HG03280 (cell line): Measurements from ENCODE around the gene CDK14.

ENCODE experiments used
- ATAC-seq: cut with Tn5 transposase; IDR thresholded peaks from one replicate; pipeline ENCODE4 v1.9.1; 2021; ENCODE audit warnings: mild to moderate bottlenecking, moderate library complexity; ENCODE audit not compliant: unreplicated experiment

The CDK14 gene

DNA sequence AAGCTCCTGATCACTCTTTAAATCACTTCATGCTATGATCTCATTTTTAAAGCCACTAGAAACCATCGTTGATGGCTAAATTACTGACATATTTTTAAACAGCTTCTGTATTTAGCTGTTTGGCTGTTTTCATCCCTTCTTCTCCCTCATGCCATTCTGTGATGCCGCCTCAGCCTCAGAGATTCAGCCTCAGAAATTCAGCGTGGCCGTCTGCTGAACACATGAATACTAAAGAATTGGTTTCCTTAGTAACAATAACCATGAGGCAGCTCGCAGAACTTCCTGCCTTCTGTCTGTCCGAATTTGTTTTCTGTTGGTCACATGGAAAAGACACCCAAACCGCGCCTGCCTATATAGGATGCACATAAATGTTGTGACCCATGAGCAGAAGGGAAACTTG is 637.1 kb downstream of the CDK14 start:
- ATAC-seq = no peak

- ATAC-seq = no peak
These were observed 639.2 kb downstream of the CDK14 start for GRCh38 chr7:91235211-91235832.

GRCh38 chr7:91239171-91239604 is 643.1 kb downstream of the CDK14 start:
- no peak for ATAC-seq

GRCh38 chr7:91239772-91240171 is 643.7 kb downstream of the CDK14 start:
- no peak for ATAC-seq

- no peak for ATAC-seq
These were observed 644.3 kb downstream of the CDK14 start for GRCh38 chr7:91240376-91240941.

DNA sequence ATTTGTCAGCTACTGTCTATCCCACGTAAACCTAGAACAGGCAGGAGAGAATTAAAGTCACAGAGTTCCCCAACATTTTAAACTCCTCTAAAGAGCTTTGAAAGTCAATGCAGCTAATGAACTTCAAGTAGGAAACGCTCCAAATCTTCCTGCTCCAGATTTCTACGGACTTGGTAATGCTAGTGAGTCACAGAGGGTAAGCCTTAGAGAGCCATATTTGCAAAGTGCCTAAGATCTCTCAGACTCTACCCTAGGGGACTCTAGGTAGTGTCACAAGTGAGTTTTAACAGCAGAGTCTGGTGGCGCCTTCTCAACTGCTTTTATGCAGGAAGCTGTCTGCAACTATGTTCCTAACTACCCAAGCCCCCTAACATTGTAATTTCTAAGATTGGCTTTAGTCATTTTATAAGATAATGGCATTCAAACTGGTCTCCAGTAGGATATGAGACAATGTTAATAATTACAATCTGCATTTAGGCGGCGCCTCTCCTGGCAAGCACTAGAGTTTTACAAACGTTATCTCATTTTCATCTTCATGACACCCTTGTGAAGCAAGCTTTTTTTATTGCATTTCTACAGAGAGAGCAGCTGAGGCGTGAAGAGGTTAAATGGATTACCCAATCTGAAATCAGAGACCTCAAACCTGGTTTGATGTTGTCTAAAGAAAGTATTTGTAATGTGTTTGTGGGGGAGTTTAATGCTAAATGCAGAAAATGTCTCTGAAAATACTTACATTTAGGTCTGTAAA is 646.1 kb downstream of the CDK14 start:
- no peak for ATAC-seq

DNA sequence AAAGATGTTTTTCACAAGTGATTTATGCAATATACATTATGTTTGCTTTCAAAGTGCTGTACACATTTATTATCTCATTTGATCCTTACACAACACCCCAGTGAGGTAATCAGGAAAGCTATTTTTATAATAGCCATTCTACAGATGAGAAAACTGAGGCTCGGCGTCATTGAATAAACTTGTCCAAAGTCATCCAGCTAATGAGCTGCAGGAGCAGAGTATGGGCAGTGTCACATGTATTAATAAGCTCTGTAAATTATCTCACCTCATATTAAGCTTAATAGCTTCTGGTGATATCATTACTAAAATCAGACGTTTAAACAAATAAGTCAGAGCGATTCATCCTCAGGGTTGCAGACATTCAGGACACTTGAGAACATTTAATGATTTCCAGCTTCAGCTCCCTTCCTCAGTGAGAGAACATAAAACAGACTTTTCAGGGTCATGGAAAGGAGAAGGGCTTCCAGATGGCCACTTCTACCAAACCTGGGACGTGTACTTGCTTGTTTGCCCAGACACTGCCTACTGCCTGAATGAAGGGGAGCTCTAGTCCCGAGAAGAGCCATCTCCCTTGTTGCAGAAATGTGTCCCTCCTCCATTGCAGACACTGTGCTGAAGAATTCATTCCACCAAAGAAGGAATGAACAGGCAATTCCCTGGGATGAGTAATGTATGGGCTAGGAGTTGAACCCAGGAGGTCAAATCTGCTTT is 647.6 kb downstream of the CDK14 start:
- no peak for ATAC-seq

DNA sequence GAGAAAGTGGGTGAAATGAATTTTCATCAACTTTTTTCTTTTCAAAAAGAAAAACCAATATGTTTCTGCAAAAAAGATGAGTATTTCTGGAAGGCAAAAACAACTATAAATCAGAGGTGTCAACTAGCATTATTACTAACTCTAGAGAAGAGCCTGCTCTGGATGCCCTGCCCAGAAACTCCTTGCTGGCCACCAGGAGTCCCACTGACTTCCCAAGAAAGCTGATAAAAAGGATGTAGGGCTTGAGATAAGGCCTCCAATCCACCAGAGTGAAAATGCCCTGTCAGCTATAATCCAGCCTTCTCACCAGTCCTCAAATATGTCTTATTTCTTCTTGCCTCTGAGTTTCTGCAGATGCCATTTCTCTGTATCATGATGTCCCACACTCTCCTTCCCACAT is 651.4 kb downstream of the CDK14 start:
- ATAC-seq = no peak

GRCh38 chr7:91248996-91249395 is 652.9 kb downstream of the CDK14 start:
- no peak for ATAC-seq

GRCh38 chr7:91249506-91250233 is 653.5 kb downstream of the CDK14 start:
- ATAC-seq = no peak

- no peak for ATAC-seq
These were observed 654.6 kb downstream of the CDK14 start for GRCh38 chr7:91250706-91251105.

GRCh38 chr7:91251877-91252276 is 655.8 kb downstream of the CDK14 start:
- ATAC-seq = no peak
